K562 treated with DMSO at 1 percent for 48 hours (cell line): Measurements from ENCODE around the gene SASH3. TPM values are rescaled to one million over a fixed set of nuclear protein-coding genes. Genes with fewer than 3 reads are reported as not detected.

Experiments
- total RNA-seq: library from RNA; unstranded; fragments of 300-600 nt; gene quantifications from 2 replicates; pipeline ENCODE4 v1.2.3, GENCODE V29; 2022; ENCODE audit warnings: low replicate concordance; ENCODE audit errors: extremely low read depth

Gene SASH3
- not detected in 2 replicates for total RNA-seq

DNA sequence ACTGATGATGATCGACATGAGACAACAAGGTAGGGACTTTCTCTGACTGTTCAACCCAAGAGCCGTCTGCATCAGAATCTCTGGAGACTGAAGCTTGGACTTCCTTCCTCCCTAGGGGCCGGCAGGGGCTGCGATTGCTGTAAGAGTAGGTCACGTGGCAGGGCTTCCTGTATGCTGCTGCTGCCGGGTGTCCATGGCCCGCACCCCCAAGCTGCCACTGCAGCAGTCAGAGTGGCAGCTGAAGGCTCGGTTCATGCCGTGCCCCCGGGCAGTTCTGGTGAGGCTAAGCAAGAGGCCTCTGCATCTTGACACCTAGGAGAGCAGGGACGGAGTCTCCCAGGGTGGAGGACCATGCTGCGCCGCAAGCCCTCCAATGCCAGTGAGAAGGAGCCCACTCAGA is at the start of gene SASH3:
Gene SASH3, plus strand, starts transcription at position 203 of the 400 bp plus-strand sequence. Its CDS starts 149 bp downstream, at position 352.

GRCh38 chrX:129738466-129739308 is 41.1 kb upstream of the SASH3 start, which contains the start of gene XPNPEP2:
Gene XPNPEP2, plus strand, starts transcription at chrX:129738979. Its CDS starts 235 bp downstream, at chrX:129739214.

GRCh38 chrX:129843459-129844306 is 63.9 kb downstream of the SASH3 start, which contains the start of gene ZDHHC9:
Gene ZDHHC9, minus strand, starts transcription at chrX:129843886. Its CDS starts 1,941 bp downstream, at chrX:129841945.

Other genes with a start within 250 kb of the SASH3 start
- gene OCRL, start 239.7 kb upstream of the SASH3 start, total RNA-seq: not detected in 2 replicates
- not detected in 2 replicates for gene APLN, start 125.0 kb upstream of the SASH3 start, total RNA-seq
- not detected in 2 replicates for gene XPNPEP2, start 41.0 kb upstream of the SASH3 start, total RNA-seq
- gene ZDHHC9, start 63.9 kb downstream of the SASH3 start, total RNA-seq: not detected in 2 replicates
- gene UTP14A, start 126.2 kb downstream of the SASH3 start, total RNA-seq: not detected in 2 replicates
- not detected in 2 replicates for gene BCORL1, start 202.7 kb downstream of the SASH3 start, total RNA-seq